ENCODE results near the gene ARHGAP22.

Gene ARHGAP22

GRCh38 chr10:48568131-48568530, 36.7 kb downstream of the ARHGAP22 start:
- TF ChIP-seq EZH2phosphoT487 (IDR thresholded peaks at IDR 0.05; ENCODE audit: low read length) (no peak), EZH2 (optimal IDR thresholded peaks at IDR 0.05; ENCODE audit: low read depth, low read length) (no peak), CTCF (IDR thresholded peaks at IDR 0.05; ENCODE audit: low read length) (no peak)
- Histone ChIP-seq H3K4me3 (ENCODE audit: low read length) (no peak overlapping the region), H3K9me3 (replicated peaks; ENCODE audit: insufficient read depth, low read length) (no peaks in the 10 kb centered on the region), H3F3A (ENCODE audit: insufficient read depth, low read length) (no peaks in the 10 kb centered on the region), H3K4me1 (ENCODE audit: low read length) (no peaks in the 10 kb centered on the region), H3K27me3 (replicated peaks; ENCODE audit: insufficient read depth, low read length) (no peaks in the 10 kb centered on the region), H3K4me2 (ENCODE audit: low read depth, low read length) (no peak overlapping the region), H3K9me2 (replicated peaks; ENCODE audit: insufficient read depth, low read length) (no peaks in the 10 kb centered on the region), H3K9ac (ENCODE audit: low read length) (no peak overlapping the region), H3K36me3 (replicated peaks; ENCODE audit: insufficient read depth, low read length) (no peaks in the 10 kb centered on the region), H4K20me1 (ENCODE audit: insufficient read depth, low read length) (no peaks in the 10 kb centered on the region), H2AFZ (ENCODE audit: low read length) (no peak overlapping the region), H3K27ac (ENCODE audit: low read length) (no peak overlapping the region), H3K79me2 (ENCODE audit: low read length) (no peaks in the 10 kb centered on the region)
- DNase-seq: no peak

- no peaks in the 10 kb centered on the region for H3K27me3 ChIP-seq (replicated peaks; ENCODE audit: insufficient read depth, low read length)
- H3K9me3 ChIP-seq (replicated peaks; ENCODE audit: insufficient read depth, low read length): no peaks in the 10 kb centered on the region
- H3F3A ChIP-seq (ENCODE audit: insufficient read depth, low read length): no peaks in the 10 kb centered on the region
- DNase-seq: no peak
- H3K79me2 ChIP-seq (ENCODE audit: low read length): no peaks in the 10 kb centered on the region
- no peak overlapping the region for H3K9ac ChIP-seq (ENCODE audit: low read length)
- no peaks in the 10 kb centered on the region for H3K9me2 ChIP-seq (replicated peaks; ENCODE audit: insufficient read depth, low read length)
- H4K20me1 ChIP-seq (ENCODE audit: insufficient read depth, low read length): no peaks in the 10 kb centered on the region
- H3K4me2 ChIP-seq (ENCODE audit: low read depth, low read length): no peak overlapping the region
- no peak overlapping the region for H2AFZ ChIP-seq (ENCODE audit: low read length)
- no peaks in the 10 kb centered on the region for H3K36me3 ChIP-seq (replicated peaks; ENCODE audit: insufficient read depth, low read length)
- no peaks in the 10 kb centered on the region for H3K4me1 ChIP-seq (ENCODE audit: low read length)
- no peak overlapping the region for H3K4me3 ChIP-seq (ENCODE audit: low read length)
- no peak overlapping the region for H3K27ac ChIP-seq (ENCODE audit: low read length)
- TF ChIP-seq CTCF (IDR thresholded peaks at IDR 0.05; ENCODE audit: low read length) (no peak), EZH2phosphoT487 (IDR thresholded peaks at IDR 0.05; ENCODE audit: low read length) (no peak), EZH2 (optimal IDR thresholded peaks at IDR 0.05; ENCODE audit: low read depth, low read length) (no peak)
Observed at GRCh38 chr10:48567346-48567745, 37.5 kb downstream of the ARHGAP22 start.

- Histone ChIP-seq H3K4me3 (ENCODE audit: low read length) (no peak overlapping the region), H3K36me3 (replicated peaks; ENCODE audit: insufficient read depth, low read length) (no peaks in the 10 kb centered on the region), H3K4me1 (ENCODE audit: low read length) (no peaks in the 10 kb centered on the region), H3K9me3 (replicated peaks; ENCODE audit: insufficient read depth, low read length) (no peaks in the 10 kb centered on the region), H3K4me2 (ENCODE audit: low read depth, low read length) (no peak overlapping the region), H3K9me2 (replicated peaks; ENCODE audit: insufficient read depth, low read length) (no peaks in the 10 kb centered on the region), H3K9ac (ENCODE audit: low read length) (no peak overlapping the region), H2AFZ (ENCODE audit: low read length) (no peak overlapping the region), H3F3A (ENCODE audit: insufficient read depth, low read length) (no peaks in the 10 kb centered on the region), H4K20me1 (ENCODE audit: insufficient read depth, low read length) (no peaks in the 10 kb centered on the region), H3K27me3 (replicated peaks; ENCODE audit: insufficient read depth, low read length) (no peaks in the 10 kb centered on the region), H3K79me2 (ENCODE audit: low read length) (no peaks in the 10 kb centered on the region), H3K27ac (ENCODE audit: low read length) (no peak overlapping the region)
- no peak for DNase-seq
- no peak for TF ChIP-seq EZH2 (optimal IDR thresholded peaks at IDR 0.05; ENCODE audit: low read depth, low read length)
- TF ChIP-seq EZH2phosphoT487 (IDR thresholded peaks at IDR 0.05; ENCODE audit: low read length): no peak
- TF ChIP-seq CTCF (IDR thresholded peaks at IDR 0.05; ENCODE audit: low read length): no peak
Observed at GRCh38 chr10:48564466-48565160, 40.3 kb downstream of the ARHGAP22 start.

Measured in MM.1S (cell line).